GM19468 (cell line): ENCODE measurements around the gene CHRNA9.

Source experiments
- ATAC-seq: cut with Tn5 transposase; IDR thresholded peaks from one replicate; pipeline ENCODE4 v1.9.1; 2021; ENCODE audit warnings: mild to moderate bottlenecking, moderate library complexity, moderate number of reproducible peaks; ENCODE audit not compliant: unreplicated experiment; ENCODE audit errors: extremely low read depth

CHRNA9 gene

GRCh38 chr4:40331961-40332360 lies 3.2 kb upstream of the CHRNA9 start:
- no peak for ATAC-seq

- no peak for ATAC-seq
These were observed 1.2 kb upstream of the CHRNA9 start for GRCh38 chr4:40333921-40334352.

- ATAC-seq: no peak
These were observed 377 bp downstream of the CHRNA9 start for GRCh38 chr4:40335525-40335894.

- no peak for ATAC-seq
These were observed 1.9 kb downstream of the CHRNA9 start for GRCh38 chr4:40337051-40337450.

GRCh38 chr4:40337523-40337922 lies 2.4 kb downstream of the CHRNA9 start:
- no peak for ATAC-seq

- no peak for ATAC-seq
These were observed 4.9 kb downstream of the CHRNA9 start for GRCh38 chr4:40340030-40340429.

- no peak for ATAC-seq
These were observed 12.3 kb downstream of the CHRNA9 start for GRCh38 chr4:40347472-40347871.

- ATAC-seq: no peak
These were observed 12.9 kb downstream of the CHRNA9 start for GRCh38 chr4:40348000-40348399.

- no peak for ATAC-seq
These were observed 14.5 kb downstream of the CHRNA9 start for GRCh38 chr4:40349561-40350198.

GRCh38 chr4:40350627-40351227 lies 15.6 kb downstream of the CHRNA9 start:
- ATAC-seq: no peak

GRCh38 chr4:40354158-40354557 lies 19.0 kb downstream of the CHRNA9 start:
- no peak for ATAC-seq

- no peak for ATAC-seq
These were observed 20.0 kb downstream of the CHRNA9 start for GRCh38 chr4:40355131-40355530.

GRCh38 chr4:40357738-40358137 lies 22.6 kb downstream of the CHRNA9 start:
- ATAC-seq: no peak

- no peak for ATAC-seq
These were observed 26.2 kb downstream of the CHRNA9 start for GRCh38 chr4:40361338-40361737.

GRCh38 chr4:40363382-40363920 lies 28.3 kb downstream of the CHRNA9 start:
- no peak for ATAC-seq

- ATAC-seq: no peak
These were observed 28.8 kb downstream of the CHRNA9 start for GRCh38 chr4:40363945-40364344.

- ATAC-seq: no peak
These were observed 30.6 kb downstream of the CHRNA9 start for GRCh38 chr4:40365766-40366165.

GRCh38 chr4:40367451-40367850 lies 32.3 kb downstream of the CHRNA9 start:
- ATAC-seq: no peak

- no peak for ATAC-seq
These were observed 34.5 kb downstream of the CHRNA9 start for GRCh38 chr4:40369437-40370274.

- ATAC-seq: no peak
These were observed 37.5 kb downstream of the CHRNA9 start for GRCh38 chr4:40372651-40373050.

- no peak for ATAC-seq
These were observed 38.5 kb downstream of the CHRNA9 start for GRCh38 chr4:40373636-40374035.
